ENCODE results near the gene CENPM.

CENPM gene

GRCh38 chr22:41939981-41940831 lies 6.7 kb downstream of the CENPM start:
- H4K20me1 ChIP-seq (ENCODE audit: insufficient read depth, low read length): peaks cover 54% of the 10 kb centered on the region
- H3K4me1 ChIP-seq (ENCODE audit: insufficient read depth, low read length): peaks cover 45% of the 10 kb centered on the region
- no peak overlapping the region for H3K4me3 ChIP-seq (ENCODE audit: low read depth in 1 of 2, low read length in 2 of 2)
- no peak for DNase-seq
- H3K9ac ChIP-seq (ENCODE audit: low read depth, low read length): peak overlapping the region; percentile 15; the same call in 1 of the 2 replicates
- no peaks in the 10 kb centered on the region for H3K9me3 ChIP-seq (ENCODE audit: insufficient read depth, low read length, severe bottlenecking)
- H3K4me2 ChIP-seq (ENCODE audit: insufficient read depth, low read length): peak overlapping the region; percentile 41; the same call in 1 of the 2 replicates
- peaks cover 71% of the 10 kb centered on the region for H3K79me2 ChIP-seq (ENCODE audit: insufficient read depth, low read length)
- H3K36me3 ChIP-seq (ENCODE audit: insufficient read depth, low read length): peaks cover 85% of the 10 kb centered on the region
- ATAC-seq (ENCODE audit: insufficient read depth, low read depth): no peak
- no peaks in the 10 kb centered on the region for H3K27me3 ChIP-seq (ENCODE audit: insufficient read depth, low read length, poor library complexity)
- no peak overlapping the region for H2AFZ ChIP-seq (ENCODE audit: low read depth, low read length)
- TF ChIP-seq EZH2 (IDR thresholded peaks at IDR 0.05; ENCODE audit: borderline replicate concordance, low read depth, low read length, severe bottlenecking) (no peak), CTCF (IDR thresholded peaks at IDR 0.05; ENCODE audit: borderline replicate concordance, extremely low read depth, low read length, poor library complexity, severe bottlenecking) (no peak)
- H3K27ac ChIP-seq (ENCODE audit: low read length): peak overlapping the region; percentile 37

GRCh38 chr22:41936894-41937169 lies 10.1 kb downstream of the CENPM start:
- Histone ChIP-seq H3K4me3 (ENCODE audit: low read depth in 1 of 2, low read length in 2 of 2) (no peak overlapping the region), H2AFZ (ENCODE audit: low read depth, low read length) (no peak overlapping the region), H3K27ac (ENCODE audit: low read length) (no peak overlapping the region), H3K9ac (ENCODE audit: low read depth, low read length) (no peak overlapping the region), H4K20me1 (ENCODE audit: insufficient read depth, low read length) (peaks cover 71% of the 10 kb centered on the region), H3K27me3 (ENCODE audit: insufficient read depth, low read length, poor library complexity) (no peaks in the 10 kb centered on the region), H3K4me1 (ENCODE audit: insufficient read depth, low read length) (peaks cover 17% of the 10 kb centered on the region), H3K9me3 (ENCODE audit: insufficient read depth, low read length, severe bottlenecking) (no peaks in the 10 kb centered on the region), H3K4me2 (ENCODE audit: insufficient read depth, low read length) (no peak overlapping the region), H3K79me2 (ENCODE audit: insufficient read depth, low read length) (peaks cover 47% of the 10 kb centered on the region), H3K36me3 (ENCODE audit: insufficient read depth, low read length) (peaks cover 84% of the 10 kb centered on the region)
- DNase-seq: no peak
- no peak for TF ChIP-seq CTCF (IDR thresholded peaks at IDR 0.05; ENCODE audit: borderline replicate concordance, extremely low read depth, low read length, poor library complexity, severe bottlenecking)
- no peak for TF ChIP-seq EZH2 (IDR thresholded peaks at IDR 0.05; ENCODE audit: borderline replicate concordance, low read depth, low read length, severe bottlenecking)
- no peak for ATAC-seq (ENCODE audit: insufficient read depth, low read depth)

GRCh38 chr22:41935509-41935908 lies 11.4 kb downstream of the CENPM start:
- no peak for DNase-seq
- ATAC-seq (ENCODE audit: insufficient read depth, low read depth): peak; percentile 21; the same call in 1 of the 3 replicates
- peaks cover 61% of the 10 kb centered on the region for H4K20me1 ChIP-seq (ENCODE audit: insufficient read depth, low read length)
- peaks cover 33% of the 10 kb centered on the region for H3K79me2 ChIP-seq (ENCODE audit: insufficient read depth, low read length)
- peaks cover 76% of the 10 kb centered on the region for H3K36me3 ChIP-seq (ENCODE audit: insufficient read depth, low read length)
- no peak overlapping the region for H3K27ac ChIP-seq (ENCODE audit: low read length)
- H3K9ac ChIP-seq (ENCODE audit: low read depth, low read length): no peak overlapping the region
- 0 out of 2 replicates have a peak, but pooled peaks cover 4% of the 10 kb centered on the region for H3K4me1 ChIP-seq (ENCODE audit: insufficient read depth, low read length)
- no peak overlapping the region for H3K4me3 ChIP-seq (ENCODE audit: low read depth in 1 of 2, low read length in 2 of 2)
- TF ChIP-seq CTCF (IDR thresholded peaks at IDR 0.05; ENCODE audit: borderline replicate concordance, extremely low read depth, low read length, poor library complexity, severe bottlenecking): no peak
- TF ChIP-seq EZH2 (IDR thresholded peaks at IDR 0.05; ENCODE audit: borderline replicate concordance, low read depth, low read length, severe bottlenecking): no peak
- no peaks in the 10 kb centered on the region for H3K27me3 ChIP-seq (ENCODE audit: insufficient read depth, low read length, poor library complexity)
- H3K9me3 ChIP-seq (ENCODE audit: insufficient read depth, low read length, severe bottlenecking): no peaks in the 10 kb centered on the region
- no peak overlapping the region for H2AFZ ChIP-seq (ENCODE audit: low read depth, low read length)
- no peak overlapping the region for H3K4me2 ChIP-seq (ENCODE audit: insufficient read depth, low read length)
